ENCODE measurements around the gene RBPJL. TPM values are rescaled to one million over a fixed set of nuclear protein-coding genes. Genes with fewer than 3 reads are reported as not detected.
A peak's percentile ranks its signal among the peaks of the same experiment; 100 is the strongest.

The RBPJL gene
- total and polyA plus RNA-seq, 5 donors from 2014 or later = not detected

DNA sequence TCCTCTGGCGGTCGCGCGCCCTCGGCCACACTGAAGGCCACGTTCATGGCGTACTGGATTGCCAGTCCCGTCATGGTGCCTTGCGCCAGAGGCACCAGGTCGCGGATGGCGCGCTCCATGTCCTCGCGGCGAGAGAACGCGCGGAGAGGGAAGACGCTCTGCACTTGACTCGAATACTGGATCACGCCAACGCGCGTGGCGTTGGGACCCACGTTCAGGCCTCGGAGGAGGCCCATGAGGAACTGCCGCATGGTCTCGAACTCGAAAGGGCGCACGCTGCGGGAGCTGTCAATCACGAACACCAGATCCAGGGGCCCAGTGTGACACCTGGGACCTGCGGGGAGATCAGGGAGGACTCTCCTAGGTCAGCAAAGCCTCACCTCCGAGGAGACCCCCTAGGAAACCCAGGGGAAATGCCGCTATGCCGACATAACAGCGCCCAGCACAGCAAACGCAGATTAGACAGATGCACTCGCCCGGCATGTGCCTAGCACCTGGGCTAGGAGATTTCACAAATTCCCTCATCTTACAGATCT, 2.1 kb upstream of the RBPJL start:
- Histone ChIP-seq H3K27ac (ENCODE audit: insufficient read depth, low read length, poor library complexity, severe bottlenecking) (no peak overlapping the region), H3K36me3 (ENCODE audit: control insufficient read depth, insufficient read depth, low read length) (no peaks in the 10 kb centered on the region), H3K9me3 (ENCODE audit: control insufficient read depth in 2 of 2, low read length in 2 of 2) (no peaks in the 10 kb centered on the region), H3K4me3 (ENCODE audit: low read depth, low read length) (no peak overlapping the region), H3K4me1 (ENCODE audit: control insufficient read depth, insufficient read depth, low read length, poor library complexity, severe bottlenecking) (no peaks in the 10 kb centered on the region), H3K27me3 (ENCODE audit: control insufficient read depth, insufficient read depth, low read length) (no peaks in the 10 kb centered on the region)
- Mint-ChIP-seq H3K9me3 (no peaks in the 10 kb centered on the region), H3K4me3 (no peak overlapping the region), H3K36me3 (no peaks in the 10 kb centered on the region), H3K4me1 (peaks cover 4 to 12% (median 6%) of the 10 kb centered on the region in 4 donors), H3K27ac (no peak overlapping the region), H3K27me3 (peaks cover 28% of the 10 kb centered on the region)
- DNase-seq = no peak
- ATAC-seq (ENCODE audit: low read depth in 2 of 2) = no peak

DNA sequence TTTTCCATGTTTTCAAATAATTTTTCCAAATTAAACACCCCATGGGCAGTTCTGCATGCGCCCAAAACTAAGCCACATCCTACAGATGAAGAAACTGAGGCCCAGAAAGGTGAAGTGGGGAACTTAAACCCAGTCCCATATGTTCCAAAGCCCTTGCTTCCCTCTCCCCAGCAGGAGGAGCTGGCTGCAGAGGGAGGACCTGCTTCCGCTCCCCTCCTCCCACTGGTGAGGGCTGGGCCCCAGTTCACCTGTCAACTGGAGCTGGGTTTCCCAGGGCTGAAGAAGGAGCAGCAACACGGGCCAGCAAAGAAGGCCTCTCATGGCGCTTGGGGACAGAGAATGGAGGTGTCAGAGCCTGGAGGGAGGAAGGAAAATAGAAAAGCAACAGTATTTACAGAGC, 1.4 kb upstream of the RBPJL start:
- H3K27me3 Mint-ChIP-seq = peaks cover 33% of the 10 kb centered on the region
- no peak overlapping the region for H3K27ac Mint-ChIP-seq
- no peaks in the 10 kb centered on the region for H3K36me3 ChIP-seq (ENCODE audit: control insufficient read depth, insufficient read depth, low read length)
- no peak overlapping the region for H3K4me3 Mint-ChIP-seq
- no peaks in the 10 kb centered on the region for H3K9me3 ChIP-seq (ENCODE audit: control insufficient read depth in 2 of 2, low read length in 2 of 2)
- H3K4me1 ChIP-seq (ENCODE audit: control insufficient read depth, insufficient read depth, low read length, poor library complexity, severe bottlenecking) = no peaks in the 10 kb centered on the region
- no peaks in the 10 kb centered on the region for H3K27me3 ChIP-seq (ENCODE audit: control insufficient read depth, insufficient read depth, low read length)
- no peak overlapping the region for H3K4me3 ChIP-seq (ENCODE audit: low read depth, low read length)
- H3K27ac ChIP-seq (ENCODE audit: insufficient read depth, low read length, poor library complexity, severe bottlenecking) = no peak overlapping the region
- no peak for ATAC-seq (ENCODE audit: low read depth in 2 of 2)
- no peak for DNase-seq
- H3K9me3 Mint-ChIP-seq = peaks cover 0 to 2% (median 0%) of the 10 kb centered on the region in 7 donors
- H3K36me3 Mint-ChIP-seq = peaks cover 4% of the 10 kb centered on the region
- H3K4me1 Mint-ChIP-seq = peaks cover 4 to 12% (median 6%) of the 10 kb centered on the region in 4 donors

DNA sequence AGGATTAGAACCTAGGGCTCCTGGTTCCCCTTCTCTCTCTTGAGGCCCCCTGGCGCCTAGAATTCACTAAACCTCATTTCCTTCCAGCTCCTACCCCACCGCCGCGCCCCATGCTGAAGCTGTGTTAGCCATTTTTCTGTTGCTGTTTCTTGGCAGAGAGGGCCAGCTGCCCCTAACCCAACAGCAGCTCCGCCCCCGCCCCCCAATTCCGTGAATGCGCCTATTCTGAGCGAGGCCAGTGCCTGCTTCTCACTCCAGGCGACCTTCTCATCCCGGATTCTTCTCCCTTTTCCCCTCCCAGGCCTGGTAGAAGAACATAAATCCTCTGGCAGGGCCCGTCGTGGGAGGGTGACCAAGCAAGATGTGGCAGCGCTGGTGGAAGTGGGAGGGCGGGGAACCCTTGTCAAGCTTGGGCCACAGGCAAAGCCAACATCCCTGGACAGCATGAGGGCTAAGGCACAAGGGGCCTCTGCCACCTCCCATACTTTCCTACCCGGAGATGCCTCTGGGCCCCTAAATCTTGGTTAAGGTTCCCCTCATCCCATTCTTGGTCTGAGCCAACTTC, 518 bp downstream of the RBPJL start:
- Mint-ChIP-seq H3K4me1 (peaks cover 1 to 10% (median 5%) of the 10 kb centered on the region in 4 donors), H3K4me3 (no peak overlapping the region), H3K36me3 (peaks cover 8% of the 10 kb centered on the region), H3K27me3 (peaks cover 42% of the 10 kb centered on the region), H3K27ac (peak overlapping the region in 1 of 3 donors; percentile 44), H3K9me3 (peaks cover 0 to 2% (median 0%) of the 10 kb centered on the region in 7 donors)
- Histone ChIP-seq H3K27me3 (ENCODE audit: control insufficient read depth, insufficient read depth, low read length) (no peaks in the 10 kb centered on the region), H3K4me1 (ENCODE audit: control insufficient read depth, insufficient read depth, low read length, poor library complexity, severe bottlenecking) (peaks cover 7% of the 10 kb centered on the region), H3K27ac (ENCODE audit: insufficient read depth, low read length, poor library complexity, severe bottlenecking) (no peak overlapping the region), H3K36me3 (ENCODE audit: control insufficient read depth, insufficient read depth, low read length) (no peaks in the 10 kb centered on the region), H3K9me3 (ENCODE audit: control insufficient read depth in 2 of 2, low read length in 2 of 2) (no peaks in the 10 kb centered on the region), H3K4me3 (ENCODE audit: low read depth, low read length) (no peak overlapping the region)
- no peak for ATAC-seq (ENCODE audit: low read depth in 2 of 2)
- no peak for DNase-seq

DNA sequence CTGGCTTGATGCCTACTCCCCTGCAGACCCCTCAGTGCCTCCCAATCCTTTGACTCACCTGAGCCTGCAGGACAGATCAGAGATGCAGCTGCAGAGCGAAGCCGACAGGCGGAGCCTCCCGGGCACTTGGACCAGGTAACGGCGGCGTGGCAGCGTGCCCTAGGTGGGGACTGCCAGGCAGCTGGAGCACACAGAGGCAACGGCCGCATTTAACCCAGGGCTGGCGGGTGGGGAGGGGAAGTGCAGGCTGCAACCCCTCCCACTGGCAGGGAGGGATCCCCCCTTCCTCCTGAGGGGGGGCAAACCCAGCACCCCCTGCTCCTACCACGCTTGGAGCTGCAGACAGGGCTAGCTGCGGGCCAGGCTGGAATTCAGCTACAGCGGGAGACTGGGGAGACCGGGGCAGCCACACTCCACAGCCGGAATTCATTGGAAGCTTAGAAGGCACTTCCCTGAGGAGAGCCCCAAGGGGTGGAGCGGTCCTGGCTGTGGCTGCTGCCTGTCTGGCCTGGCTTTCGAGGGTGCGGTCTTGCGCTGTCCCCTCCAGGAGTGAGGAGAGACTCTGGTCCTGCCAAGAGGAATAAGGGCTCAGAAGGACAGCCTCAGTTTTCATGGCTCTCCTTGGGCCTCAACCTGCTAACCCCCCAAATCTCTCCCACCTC, 1.6 kb downstream of the RBPJL start, which contains the start of gene MATN4:
Gene MATN4 (minus strand): TSS at position 183 of the 662 bp plus-strand sequence. CDS start 2,717 bp downstream, outside the sequence.
- Histone ChIP-seq H3K27me3 (ENCODE audit: control insufficient read depth, insufficient read depth, low read length) (no peaks in the 10 kb centered on the region), H3K4me3 (ENCODE audit: low read depth, low read length) (no peak within 1 kb of the TSS), H3K27ac (ENCODE audit: insufficient read depth, low read length, poor library complexity, severe bottlenecking) (no peak within 1 kb of the TSS), H3K9me3 (ENCODE audit: control insufficient read depth in 2 of 2, low read length in 2 of 2) (no peaks in the 10 kb centered on the region), H3K4me1 (ENCODE audit: control insufficient read depth, insufficient read depth, low read length, poor library complexity, severe bottlenecking) (peaks cover 7% of the 10 kb centered on the region), H3K36me3 (ENCODE audit: control insufficient read depth, insufficient read depth, low read length) (no peaks in the 10 kb centered on the region)
- H3K27ac Mint-ChIP-seq = peak within 1 kb of the TSS in 1 of 3 donors; percentile 44
- no peak for DNase-seq
- H3K4me1 Mint-ChIP-seq = peaks cover 0 to 9% (median 5%) of the 10 kb centered on the region in 4 donors
- H3K36me3 Mint-ChIP-seq = peaks cover 8% of the 10 kb centered on the region
- peaks cover 0 to 2% (median 0%) of the 10 kb centered on the region in 7 donors for H3K9me3 Mint-ChIP-seq
- no peak within 1 kb of the TSS for H3K4me3 Mint-ChIP-seq
- peaks cover 42% of the 10 kb centered on the region for H3K27me3 Mint-ChIP-seq
- no peak for ATAC-seq (ENCODE audit: low read depth in 2 of 2)

DNA sequence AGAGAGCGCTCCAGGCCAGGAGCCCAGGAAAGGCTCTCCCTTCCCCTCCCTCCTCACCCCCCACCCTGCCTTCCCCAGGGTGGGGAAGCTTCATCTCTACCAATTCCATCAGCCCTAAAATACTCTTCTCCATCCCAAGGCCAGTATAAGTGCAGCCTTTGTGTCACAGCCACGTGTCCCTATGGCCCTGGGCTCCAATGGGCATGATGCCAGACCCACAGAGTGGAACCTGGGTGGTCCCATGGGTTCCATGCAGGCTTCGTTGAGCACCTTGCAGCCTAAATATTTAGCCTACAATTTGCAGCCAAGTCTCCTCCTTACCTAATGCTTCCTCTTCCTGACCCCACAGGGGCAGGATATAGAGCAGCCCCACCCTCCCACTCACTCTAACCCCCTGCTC, 2.4 kb downstream of the RBPJL start:
- DNase-seq (no peak), ATAC-seq (ENCODE audit: low read depth in 2 of 2) (no peak)
- Histone ChIP-seq H3K9me3 (ENCODE audit: control insufficient read depth in 2 of 2, low read length in 2 of 2) (no peaks in the 10 kb centered on the region), H3K27me3 (ENCODE audit: control insufficient read depth, insufficient read depth, low read length) (no peaks in the 10 kb centered on the region), H3K4me3 (ENCODE audit: low read depth, low read length) (no peak overlapping the region), H3K27ac (ENCODE audit: insufficient read depth, low read length, poor library complexity, severe bottlenecking) (no peak overlapping the region), H3K36me3 (ENCODE audit: control insufficient read depth, insufficient read depth, low read length) (no peaks in the 10 kb centered on the region), H3K4me1 (ENCODE audit: control insufficient read depth, insufficient read depth, low read length, poor library complexity, severe bottlenecking) (peaks cover 7% of the 10 kb centered on the region)
- Mint-ChIP-seq H3K9me3 (peaks cover 0 to 2% (median 0%) of the 10 kb centered on the region in 7 donors), H3K4me1 (peaks cover 0 to 6% (median 3%) of the 10 kb centered on the region in 4 donors), H3K36me3 (peaks cover 8% of the 10 kb centered on the region), H3K27me3 (peaks cover 45% of the 10 kb centered on the region), H3K27ac (no peak overlapping the region), H3K4me3 (no peak overlapping the region)

DNA sequence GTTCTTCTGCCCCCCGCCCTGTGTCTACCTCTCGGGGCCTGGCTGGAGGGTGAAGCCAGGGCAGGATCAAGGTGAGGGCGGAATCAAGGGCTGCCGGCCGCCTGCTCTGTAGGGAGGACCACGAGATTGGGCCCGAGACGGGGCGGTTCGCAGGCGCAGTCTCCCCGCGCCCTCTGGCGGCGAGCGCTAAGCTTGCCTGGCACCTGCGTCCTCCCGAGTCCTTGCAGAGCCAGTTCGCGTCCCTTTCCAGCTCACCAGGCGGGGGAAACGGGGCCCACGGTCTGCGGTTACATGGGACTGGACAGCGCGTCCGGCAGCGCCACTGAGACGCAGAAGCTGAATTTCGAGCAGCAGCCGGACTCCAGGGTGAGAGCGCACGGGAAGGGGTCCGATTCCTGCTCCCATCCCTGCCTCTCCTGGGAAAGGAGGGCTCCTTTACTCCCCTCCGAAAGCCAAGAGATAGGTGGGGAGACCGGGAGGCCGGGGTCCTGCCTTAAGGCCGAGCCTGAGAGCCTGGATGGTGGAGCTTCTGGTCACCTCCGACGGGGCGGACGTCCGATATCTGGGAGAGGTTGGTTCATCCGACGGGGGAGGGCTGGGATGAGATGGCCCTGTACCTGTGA, 5.1 kb downstream of the RBPJL start:
- H3K9me3 Mint-ChIP-seq = peaks cover 0 to 2% (median 0%) of the 10 kb centered on the region in 7 donors
- DNase-seq = peak; percentile 25 to 70 (median 40)
- Histone ChIP-seq H3K4me1 (ENCODE audit: control insufficient read depth, insufficient read depth, low read length, poor library complexity, severe bottlenecking) (peaks cover 7% of the 10 kb centered on the region), H3K4me3 (ENCODE audit: low read depth, low read length) (no peak overlapping the region), H3K36me3 (ENCODE audit: control insufficient read depth, insufficient read depth, low read length) (no peaks in the 10 kb centered on the region), H3K9me3 (ENCODE audit: control insufficient read depth in 2 of 2, low read length in 2 of 2) (no peaks in the 10 kb centered on the region), H3K27ac (ENCODE audit: insufficient read depth, low read length, poor library complexity, severe bottlenecking) (no peak overlapping the region), H3K27me3 (ENCODE audit: control insufficient read depth, insufficient read depth, low read length) (peaks cover 4% of the 10 kb centered on the region)
- peaks cover 0 to 6% (median 3%) of the 10 kb centered on the region in 4 donors for H3K4me1 Mint-ChIP-seq
- peak in 1 of 2 donors; percentile 55 for ATAC-seq (ENCODE audit: low read depth in 2 of 2)
- H3K4me3 Mint-ChIP-seq = no peak overlapping the region
- H3K27me3 Mint-ChIP-seq = peaks cover 50% of the 10 kb centered on the region
- no peak overlapping the region for H3K27ac Mint-ChIP-seq
- H3K36me3 Mint-ChIP-seq = peaks cover 8% of the 10 kb centered on the region

DNA sequence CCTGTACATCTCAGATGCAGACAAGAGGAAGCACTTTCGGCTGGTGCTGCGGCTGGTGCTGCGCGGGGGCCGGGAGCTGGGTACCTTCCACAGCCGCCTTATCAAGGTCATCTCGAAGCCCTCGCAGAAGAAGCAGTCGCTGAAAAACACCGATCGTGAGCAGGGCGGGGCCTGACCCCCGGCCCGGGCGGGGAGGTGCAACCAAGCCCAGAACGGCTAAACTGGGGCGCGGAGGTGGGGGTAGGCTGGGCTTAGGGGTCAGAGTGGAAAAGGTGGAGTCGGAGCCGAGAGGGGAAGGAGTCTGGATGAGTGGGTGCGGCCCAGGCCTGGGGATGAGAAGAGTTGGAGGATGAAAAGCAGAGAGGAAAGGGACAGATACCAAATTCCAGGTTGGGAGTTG, 5.6 kb downstream of the RBPJL start:
- Histone ChIP-seq H3K36me3 (ENCODE audit: control insufficient read depth, insufficient read depth, low read length) (no peaks in the 10 kb centered on the region), H3K27ac (ENCODE audit: insufficient read depth, low read length, poor library complexity, severe bottlenecking) (no peak overlapping the region), H3K4me1 (ENCODE audit: control insufficient read depth, insufficient read depth, low read length, poor library complexity, severe bottlenecking) (peaks cover 7% of the 10 kb centered on the region), H3K4me3 (ENCODE audit: low read depth, low read length) (no peak overlapping the region), H3K9me3 (ENCODE audit: control insufficient read depth in 2 of 2, low read length in 2 of 2) (no peaks in the 10 kb centered on the region), H3K27me3 (ENCODE audit: control insufficient read depth, insufficient read depth, low read length) (peaks cover 4% of the 10 kb centered on the region)
- Mint-ChIP-seq H3K9me3 (peaks cover 0 to 2% (median 0%) of the 10 kb centered on the region in 7 donors), H3K27me3 (peaks cover 48% of the 10 kb centered on the region), H3K4me1 (peaks cover 0 to 9% (median 4%) of the 10 kb centered on the region in 4 donors), H3K4me3 (no peak overlapping the region), H3K27ac (no peak overlapping the region), H3K36me3 (peaks cover 8% of the 10 kb centered on the region)
- ATAC-seq (ENCODE audit: low read depth in 2 of 2) = no peak
- DNase-seq = peak in 1 of 3 donors; percentile 35
